GM18867 (cell line): ENCODE results near the gene TNFRSF1A.

ENCODE experiments used
- ATAC-seq: cut with Tn5 transposase; IDR thresholded peaks from one replicate; pipeline ENCODE4 v1.9.1; 2021; ENCODE audit warnings: mild to moderate bottlenecking, moderate library complexity; ENCODE audit not compliant: unreplicated experiment

The TNFRSF1A gene

GRCh38 chr12:6341417-6342139 lies at the start of gene TNFRSF1A:
Gene TNFRSF1A, minus strand, starts transcription at chr12:6342076. Its CDS starts 262 bp downstream, at chr12:6341814.
- ATAC-seq: no peak

GRCh38 chr12:6391013-6391412 lies 49.1 kb upstream of the TNFRSF1A start:
- ATAC-seq: no peak

GRCh38 chr12:6390084-6390799 lies 48.4 kb upstream of the TNFRSF1A start:
- ATAC-seq: no peak

DNA sequence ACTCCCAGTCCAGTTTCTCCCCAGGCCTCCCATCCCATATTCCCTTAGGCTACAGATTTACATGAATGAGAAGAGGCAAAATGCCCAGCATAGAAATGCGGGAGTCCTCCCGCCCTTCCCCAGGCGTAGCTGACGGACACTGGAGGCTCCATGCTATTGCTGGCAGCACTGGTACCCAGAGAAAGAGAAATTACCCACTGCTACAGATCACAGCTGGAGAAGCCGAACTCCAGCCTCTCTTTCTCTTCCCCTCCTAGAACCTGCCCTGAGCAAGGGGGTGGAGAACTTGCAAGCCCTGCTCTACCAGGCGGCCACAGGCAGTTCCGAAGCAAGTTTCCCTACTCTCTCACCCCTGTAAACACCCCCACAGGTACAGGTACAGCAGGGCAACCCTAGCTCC lies 45.7 kb upstream of the TNFRSF1A start:
- no peak for ATAC-seq

GRCh38 chr12:6386491-6386890 lies 44.6 kb upstream of the TNFRSF1A start:
- ATAC-seq: no peak

DNA sequence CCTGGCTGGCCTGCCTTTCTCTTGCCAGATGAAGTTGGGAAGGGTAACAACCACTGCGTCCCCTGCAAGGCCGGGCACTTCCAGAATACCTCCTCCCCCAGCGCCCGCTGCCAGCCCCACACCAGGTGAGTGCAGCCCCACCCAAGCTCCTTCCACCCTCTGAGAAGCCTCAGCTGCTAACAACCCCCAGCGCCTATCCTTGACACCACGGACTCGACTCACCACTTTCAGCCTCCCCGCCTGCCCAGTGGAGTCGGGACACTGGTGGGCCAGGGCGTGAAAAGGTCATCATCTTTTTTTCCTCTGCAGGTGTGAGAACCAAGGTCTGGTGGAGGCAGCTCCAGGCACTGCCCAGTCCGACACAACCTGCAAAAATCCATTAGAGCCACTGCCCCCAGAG lies 44.2 kb upstream of the TNFRSF1A start:
- no peak for ATAC-seq

GRCh38 chr12:6384499-6385436 lies 42.9 kb upstream of the TNFRSF1A start:
- ATAC-seq: no peak

DNA sequence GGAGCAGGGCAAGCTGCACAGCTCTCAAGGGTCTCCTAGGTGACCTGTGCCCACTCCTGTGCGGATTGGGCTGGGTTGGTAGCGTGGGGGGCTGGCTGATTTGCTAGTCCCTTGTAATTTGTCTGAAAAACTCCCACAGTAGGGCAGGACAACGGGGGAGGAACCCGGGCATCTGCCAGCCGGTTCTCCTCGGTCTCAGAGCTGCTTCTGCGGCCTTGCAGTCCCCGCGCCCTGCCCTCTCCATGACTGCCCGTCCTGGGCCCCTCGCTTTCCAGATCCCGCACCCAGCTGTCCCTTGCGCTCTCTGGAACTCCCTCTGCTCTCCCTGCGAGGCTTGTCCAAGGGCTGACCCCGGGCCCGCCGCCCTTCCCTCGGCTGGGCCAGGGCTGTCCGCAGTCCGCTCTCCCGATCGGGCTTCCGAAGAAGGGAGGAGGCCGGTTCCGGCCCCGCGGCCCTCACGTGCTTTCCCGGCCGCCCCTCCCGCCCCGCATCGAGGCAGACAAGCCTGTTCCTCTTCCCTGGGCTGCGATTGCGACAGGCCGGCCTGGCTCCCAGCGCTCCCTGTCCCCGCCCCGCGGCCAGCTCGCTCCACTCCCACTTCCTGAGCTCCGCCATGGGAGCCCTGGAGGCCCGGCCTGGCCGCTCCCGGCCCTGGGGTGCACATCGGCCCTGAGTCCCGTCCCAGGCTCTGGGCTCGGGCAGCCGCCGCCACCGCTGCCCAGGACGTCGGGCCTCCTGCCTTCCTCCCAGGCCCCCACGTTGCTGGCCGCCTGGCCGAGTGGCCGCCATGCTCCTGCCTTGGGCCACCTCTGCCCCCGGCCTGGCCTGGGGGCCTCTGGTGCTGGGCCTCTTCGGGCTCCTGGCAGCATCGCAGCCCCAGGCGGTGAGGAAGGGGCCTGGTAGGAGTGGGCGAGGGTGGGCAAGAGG lies 42.0 kb upstream of the TNFRSF1A start, which contains the start of gene LTBR:
TSS of gene LTBR (plus strand) at position 591 of the 927 bp plus-strand sequence. CDS start at position 788, 197 bp downstream.
- ATAC-seq: no peak

GRCh38 chr12:6382982-6383381 lies 41.1 kb upstream of the TNFRSF1A start:
- ATAC-seq: no peak

GRCh38 chr12:6382371-6382770 lies 40.5 kb upstream of the TNFRSF1A start:
- no peak for ATAC-seq

DNA sequence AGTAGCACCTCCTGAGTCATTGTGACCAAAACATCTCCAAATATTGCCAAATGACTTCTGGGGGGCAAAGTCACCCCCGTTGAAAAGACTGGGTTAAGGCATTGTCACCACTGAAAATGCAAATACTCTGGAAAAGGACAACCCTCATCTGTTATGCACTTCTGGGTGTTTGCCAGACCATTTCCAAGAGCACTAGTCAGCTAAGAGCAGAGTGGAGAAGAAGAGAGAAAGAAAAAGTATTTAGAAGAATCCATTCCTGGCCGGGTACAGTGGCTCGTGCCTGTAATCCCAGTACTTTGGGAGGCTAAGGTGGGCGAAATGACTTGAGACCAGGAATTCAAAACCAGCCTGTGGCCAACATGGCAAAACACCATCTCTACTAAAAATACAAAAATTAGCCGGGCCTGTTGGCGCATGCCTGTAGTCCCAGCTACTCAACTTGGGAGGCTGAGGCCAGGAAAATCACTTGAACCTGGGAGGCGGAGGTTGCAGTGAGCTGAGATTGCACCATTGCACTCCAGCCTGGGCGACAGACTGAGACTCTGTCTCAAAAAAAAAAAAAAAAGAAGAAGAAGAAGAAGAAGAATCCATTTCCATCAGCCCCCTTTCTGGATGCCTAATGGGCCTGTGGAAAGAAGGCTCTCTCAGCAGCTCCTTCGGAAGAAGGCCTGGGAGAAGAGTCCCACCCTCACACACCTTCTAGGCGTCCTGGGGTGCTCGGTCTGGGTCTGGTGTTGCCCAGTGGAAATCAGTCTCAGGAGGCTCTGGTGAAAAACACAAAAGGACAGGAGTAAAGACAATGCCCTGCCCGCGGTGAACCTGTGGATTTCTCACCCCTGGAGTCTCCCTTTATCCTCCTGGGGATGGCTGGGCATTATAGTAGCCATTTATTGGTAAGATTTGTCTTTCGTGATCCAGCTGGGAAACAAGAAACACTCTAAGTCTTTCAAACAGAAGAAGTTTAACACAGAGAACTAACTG lies 38.6 kb upstream of the TNFRSF1A start:
- no peak for ATAC-seq

- ATAC-seq: no peak
Measured at GRCh38 chr12:6378709-6379472, 37.0 kb upstream of the TNFRSF1A start.

DNA sequence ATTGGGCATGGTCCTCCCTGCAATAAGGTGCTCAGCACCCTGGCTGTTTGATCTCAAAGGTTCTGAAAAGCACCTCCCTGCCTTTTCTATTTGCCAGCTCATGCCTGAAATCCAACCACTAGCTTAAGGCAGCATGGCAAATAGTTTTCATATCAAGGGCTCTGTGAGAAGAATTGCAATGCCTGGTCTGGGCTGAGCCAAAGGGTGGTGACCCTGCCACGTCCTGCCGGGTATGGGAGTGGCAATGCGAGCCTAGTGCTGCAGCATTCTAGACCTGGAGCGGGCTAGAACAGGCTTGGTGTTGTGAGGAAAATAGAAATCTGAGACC lies 35.8 kb upstream of the TNFRSF1A start:
- ATAC-seq: no peak

GRCh38 chr12:6376870-6377666 lies 35.2 kb upstream of the TNFRSF1A start:
- no peak for ATAC-seq

DNA sequence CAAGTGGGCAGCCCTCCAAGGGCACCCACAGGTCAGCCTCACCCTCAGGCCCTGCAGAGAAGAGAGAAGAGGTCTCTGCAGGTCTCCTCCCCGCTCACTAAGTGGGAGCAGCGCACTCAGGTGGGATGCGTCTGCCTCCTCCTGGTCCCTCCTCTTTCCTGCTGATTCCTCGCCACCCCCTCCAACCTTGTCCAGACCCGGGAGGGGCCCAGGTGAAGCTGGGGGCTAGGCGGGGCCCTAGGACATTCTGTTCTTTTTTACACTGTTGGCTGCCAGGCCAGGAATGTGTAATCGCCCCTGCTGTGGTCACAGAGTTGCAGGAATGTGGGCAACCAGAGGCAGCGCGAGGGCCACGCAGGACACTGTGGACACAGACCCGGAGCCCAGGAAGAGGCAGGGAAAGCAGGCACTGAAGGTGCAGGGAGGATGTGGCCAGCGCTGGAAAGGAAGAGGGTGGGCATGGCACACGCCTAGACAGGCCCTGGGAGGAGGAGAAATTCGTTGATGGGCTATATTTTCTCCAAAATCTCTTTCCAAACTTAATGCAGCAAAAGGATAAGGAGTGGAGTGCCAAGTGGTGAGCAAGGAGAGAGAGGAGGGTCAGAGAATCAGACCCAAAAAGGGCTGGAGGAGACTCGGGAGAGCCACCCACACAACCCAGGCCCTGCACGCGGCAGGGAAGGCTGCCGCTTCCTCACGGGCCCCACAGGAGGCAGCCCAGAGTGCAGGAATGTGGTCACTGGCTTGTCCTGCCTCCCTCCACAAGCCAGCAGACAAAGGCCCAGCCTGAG lies 34.4 kb upstream of the TNFRSF1A start:
- no peak for ATAC-seq

DNA sequence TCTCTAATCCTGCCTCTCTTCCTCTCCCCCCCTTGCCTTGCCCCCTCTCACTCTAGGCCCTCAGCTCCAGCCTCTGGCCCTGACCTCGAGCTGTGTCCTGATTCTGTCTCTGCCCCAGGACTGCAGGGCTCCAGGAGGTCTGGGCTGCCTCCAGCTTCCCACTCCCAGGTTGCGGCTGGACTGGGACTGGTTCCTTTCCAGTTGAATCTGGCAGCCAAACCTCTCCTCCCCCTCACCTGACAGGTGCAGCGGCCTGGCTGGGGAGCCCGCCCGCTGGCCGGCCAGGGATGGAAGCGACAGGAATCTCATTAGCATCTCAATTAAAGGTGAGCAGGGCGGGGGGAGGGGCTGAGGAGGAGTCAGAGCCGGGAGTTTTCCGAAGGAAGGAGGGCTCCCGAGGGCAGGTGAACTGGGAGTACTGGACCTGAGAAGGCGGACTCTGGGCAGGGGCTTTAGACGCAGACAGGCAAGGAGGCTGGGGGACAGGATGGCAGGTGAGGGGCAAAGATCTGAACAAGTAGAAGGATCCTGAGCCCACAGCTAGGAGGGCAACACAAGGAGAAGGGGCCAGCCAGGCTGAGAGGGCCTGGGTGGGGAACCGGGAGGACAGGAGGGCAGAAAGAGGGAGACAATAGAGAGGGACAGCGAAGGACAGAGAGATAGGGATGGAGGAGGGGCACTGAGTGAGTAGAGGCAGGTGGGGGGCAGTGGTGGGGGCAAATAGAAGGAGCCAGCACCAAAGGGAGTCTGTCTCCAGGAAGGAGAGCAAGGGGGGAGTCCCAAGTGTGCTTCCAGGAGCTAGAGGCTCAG lies 33.6 kb upstream of the TNFRSF1A start, which contains the start of gene SCNN1A:
TSS of gene SCNN1A (minus strand) at position 295 of the 810 bp plus-strand sequence. CDS start 780 bp downstream, outside the sequence.
- no peak for ATAC-seq
